Activated CD4-positive, alpha-beta T cell treated with anti-CD3 and anti-CD28 coated beads, Interleukin-2, Interleukin-4, amounts not matched to agents 100 ng/mL and 50 ng/mL, durations not matched to agents 16 hours and 8 hours (primary cell): ENCODE measurements around the gene NRIP3.

Source experiments
- DNase-seq: peaks from one replicate; pipeline ENCODE4 v3.0.0-alpha.2; 2020; ENCODE audit warnings: low spot score

The NRIP3 gene

DNA sequence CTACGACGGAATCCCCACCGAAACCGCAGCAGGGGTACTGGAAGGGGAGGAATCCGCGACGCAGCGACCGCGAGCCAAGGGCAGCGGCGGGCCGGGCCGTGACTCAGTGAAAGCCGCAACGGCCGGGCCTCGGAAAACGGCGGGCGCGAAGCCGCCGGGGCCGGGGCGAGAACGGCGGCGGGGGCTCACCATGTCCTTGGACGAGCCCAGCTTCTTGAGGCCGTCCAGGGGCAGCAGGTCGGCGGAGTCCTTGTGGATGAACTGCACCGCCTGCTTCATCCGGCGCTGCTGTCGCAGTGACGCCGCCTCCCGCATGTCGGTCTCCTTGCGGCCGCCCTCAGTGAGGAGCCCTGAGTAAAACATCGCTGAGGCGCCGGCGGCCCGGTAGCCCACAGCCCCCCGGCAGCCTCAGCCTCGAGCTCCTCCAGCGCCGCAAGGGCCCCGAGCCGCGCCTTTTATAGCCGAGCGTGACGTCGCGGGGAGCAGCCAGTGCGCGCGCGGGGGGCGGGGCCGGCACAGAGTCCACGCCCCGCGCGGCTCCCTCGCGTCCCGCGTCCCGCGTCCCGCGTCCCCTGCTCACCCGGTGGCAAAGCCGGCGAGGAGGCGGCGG lies at the start of gene NRIP3:
Gene NRIP3 (minus strand): TSS at position 429 of the 610 bp plus-strand sequence. CDS start 66 bp downstream, at position 363.
- DNase-seq, result peak; percentile 53

DNA sequence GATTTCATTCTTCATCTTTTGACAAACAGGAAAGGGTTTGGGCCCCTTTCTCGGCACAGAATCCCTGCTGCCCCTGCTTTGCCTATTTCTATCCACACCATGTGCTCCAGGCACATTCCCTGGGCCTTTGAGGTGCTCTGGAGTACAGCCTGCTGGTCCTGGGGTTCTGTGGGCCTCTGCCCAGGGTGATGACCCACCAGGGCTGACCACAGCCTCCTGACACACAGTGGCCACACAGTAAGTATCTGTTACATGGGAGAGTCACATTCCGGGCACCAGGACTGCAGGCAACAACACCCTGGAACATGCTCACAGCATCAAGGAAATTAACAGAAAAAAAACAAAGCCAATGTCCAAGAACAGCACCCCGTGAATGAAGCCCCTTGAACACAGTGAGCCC lies 48.5 kb upstream of the NRIP3 start:
- no peak for DNase-seq

DNA sequence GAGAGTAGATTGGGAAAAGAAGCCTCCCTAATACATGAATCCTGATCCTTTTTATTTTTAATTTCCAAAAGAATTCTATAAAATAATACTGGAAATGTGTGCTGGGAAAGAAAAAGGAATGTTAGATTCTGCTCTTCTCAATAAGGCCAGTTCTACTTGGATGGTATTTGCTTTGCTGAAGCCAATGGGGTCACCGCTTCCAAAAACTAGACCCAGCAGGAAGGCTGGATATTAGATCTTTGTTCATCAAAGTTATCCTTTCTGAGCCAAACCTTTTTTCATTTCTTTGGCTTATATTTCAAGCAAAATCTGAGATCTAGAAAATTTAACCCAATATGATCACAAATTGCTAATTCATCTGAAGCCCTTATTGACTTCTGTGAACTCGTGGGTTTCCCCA lies 46.2 kb upstream of the NRIP3 start:
- DNase-seq, result no peak

DNA sequence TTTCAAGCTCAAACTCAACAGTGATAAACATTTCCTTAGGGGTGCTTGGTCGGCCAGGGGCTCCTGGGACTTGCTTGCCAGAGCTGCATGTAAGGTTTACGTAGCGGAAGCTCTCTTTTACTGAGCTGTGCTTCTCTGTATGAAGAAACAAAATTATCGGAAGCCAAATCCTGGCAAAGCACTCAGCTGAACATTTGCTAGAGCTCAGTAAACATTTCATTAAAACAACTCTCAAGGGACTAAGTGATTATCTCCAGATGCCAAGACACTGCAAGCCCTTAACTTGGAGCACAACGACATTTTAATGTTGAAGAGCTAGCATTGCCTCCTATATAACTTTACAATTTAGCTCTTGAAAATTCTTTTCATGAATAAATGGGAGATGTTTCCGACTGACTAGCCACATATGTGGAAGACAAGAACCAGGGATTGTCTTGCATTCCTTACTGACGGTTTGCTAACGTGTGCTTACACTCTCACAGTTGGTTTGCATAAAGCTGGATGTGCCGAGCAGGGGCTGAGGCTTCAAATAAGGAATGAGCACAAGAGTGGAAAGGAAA lies 44.2 kb upstream of the NRIP3 start:
- no peak for DNase-seq

DNA sequence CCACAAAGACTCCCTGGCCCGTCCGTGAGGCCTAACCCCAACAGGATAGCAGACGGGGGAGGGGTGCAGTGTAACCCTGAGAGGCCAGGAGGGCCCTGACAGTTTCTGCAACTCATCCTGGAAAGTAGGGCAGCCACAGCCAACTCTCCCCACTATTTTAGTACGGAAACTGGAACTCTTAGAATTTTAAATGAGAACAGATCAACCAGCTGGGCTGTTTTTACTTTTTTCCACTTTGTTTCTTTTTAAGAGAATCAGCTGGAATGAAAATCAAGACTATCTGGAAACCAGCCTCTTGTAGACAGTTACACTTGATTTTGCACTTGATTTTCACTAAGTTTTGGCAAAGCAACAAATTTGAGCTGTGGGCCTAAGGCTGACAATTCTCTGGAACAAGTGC lies 42.7 kb upstream of the NRIP3 start:
- no peak for DNase-seq

DNA sequence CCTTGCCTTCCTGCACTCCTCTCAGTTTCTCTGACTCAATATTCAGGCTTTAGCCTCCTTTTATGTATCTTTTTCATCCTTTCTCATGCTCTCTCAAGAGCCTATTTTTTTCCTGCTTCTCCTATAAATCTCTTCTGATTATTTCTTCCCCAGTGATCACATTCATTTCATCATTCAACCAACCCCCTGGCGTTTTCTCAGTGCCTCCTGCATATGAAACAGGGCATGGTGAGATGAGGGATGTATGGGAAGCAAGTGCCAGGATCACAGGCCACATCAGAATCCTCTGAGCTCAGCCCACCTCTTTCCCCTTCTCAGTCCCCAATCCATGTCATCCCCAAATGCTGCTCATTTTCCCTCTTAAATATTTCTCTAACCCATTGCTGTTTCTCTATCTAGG lies 38.7 kb upstream of the NRIP3 start:
- DNase-seq, result no peak

DNA sequence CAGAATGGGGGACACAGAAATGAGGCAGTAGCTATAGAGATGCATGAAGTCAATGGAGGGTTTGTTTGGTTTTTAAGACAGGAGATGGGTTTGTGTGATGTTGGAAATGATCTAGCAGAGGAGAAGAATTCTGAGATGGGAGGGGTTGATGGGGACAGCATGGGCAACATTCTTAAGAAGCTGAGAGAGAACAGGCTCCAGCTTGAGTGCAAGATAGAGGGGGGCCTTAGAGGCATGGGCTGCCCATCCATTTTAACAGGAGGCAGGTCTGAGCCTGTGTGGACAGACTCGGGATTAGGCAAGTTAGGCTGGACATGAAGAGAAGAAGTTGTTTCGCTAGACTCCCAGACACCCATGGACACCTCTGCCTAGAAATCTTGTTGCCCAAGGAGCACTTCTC lies 37.9 kb upstream of the NRIP3 start:
- no peak for DNase-seq

DNA sequence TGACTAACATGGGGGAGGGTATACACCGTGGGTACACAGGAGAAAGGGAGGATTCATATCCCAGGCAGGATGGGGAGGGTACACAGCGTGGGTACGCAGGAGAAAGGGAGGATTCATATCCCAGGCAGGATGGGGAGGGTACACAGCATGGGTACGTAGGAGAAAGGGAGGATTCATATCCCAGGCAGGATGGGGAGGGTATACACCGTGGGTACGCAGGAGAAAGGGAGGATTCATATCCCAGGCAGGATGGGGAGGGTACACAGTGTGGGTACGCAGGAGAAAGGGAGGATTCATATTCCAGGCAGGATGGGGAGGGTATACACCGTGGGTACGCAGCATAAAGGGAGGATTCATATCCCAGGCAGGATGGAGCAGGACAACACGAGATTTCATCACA lies 36.6 kb upstream of the NRIP3 start:
- no peak for DNase-seq

DNA sequence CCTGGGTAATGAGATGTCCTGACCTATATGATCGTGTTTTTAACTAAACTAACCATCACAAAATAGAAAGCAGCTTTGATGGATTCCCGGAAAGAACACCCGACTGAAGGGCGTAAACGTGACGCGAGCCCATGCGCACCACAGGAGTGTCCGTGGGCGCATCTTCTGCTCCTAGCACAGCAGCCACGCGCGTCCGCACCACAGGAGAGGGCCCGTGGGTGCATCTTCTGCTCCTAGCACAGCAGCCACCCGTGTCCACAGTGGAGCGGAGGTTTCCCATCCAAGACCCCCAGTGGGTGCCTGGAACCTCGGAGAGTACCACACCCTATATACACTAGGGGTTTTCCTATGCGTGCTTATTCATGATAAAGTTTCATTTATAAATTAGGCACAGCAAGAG lies 36.1 kb upstream of the NRIP3 start:
- no peak for DNase-seq

DNA sequence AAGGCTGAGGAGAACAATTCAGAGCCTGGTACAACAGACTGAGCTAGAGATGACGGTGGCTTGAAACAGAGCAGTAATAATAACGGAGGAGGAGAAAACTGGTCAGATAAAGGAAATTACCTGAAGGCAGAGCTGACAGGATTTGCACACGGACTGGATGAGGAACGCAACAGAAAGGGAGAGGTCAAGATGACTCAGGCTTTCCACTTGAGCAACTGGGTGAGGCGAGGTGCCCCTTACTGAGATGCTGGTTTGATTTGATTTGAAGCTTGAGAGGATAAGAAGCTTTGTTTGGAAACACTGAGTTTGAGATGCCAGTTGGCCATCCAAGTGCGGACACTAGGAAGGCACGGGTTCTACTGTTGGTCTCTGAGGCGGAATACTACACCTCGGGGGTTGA lies 35.4 kb upstream of the NRIP3 start:
- DNase-seq, result no peak

DNA sequence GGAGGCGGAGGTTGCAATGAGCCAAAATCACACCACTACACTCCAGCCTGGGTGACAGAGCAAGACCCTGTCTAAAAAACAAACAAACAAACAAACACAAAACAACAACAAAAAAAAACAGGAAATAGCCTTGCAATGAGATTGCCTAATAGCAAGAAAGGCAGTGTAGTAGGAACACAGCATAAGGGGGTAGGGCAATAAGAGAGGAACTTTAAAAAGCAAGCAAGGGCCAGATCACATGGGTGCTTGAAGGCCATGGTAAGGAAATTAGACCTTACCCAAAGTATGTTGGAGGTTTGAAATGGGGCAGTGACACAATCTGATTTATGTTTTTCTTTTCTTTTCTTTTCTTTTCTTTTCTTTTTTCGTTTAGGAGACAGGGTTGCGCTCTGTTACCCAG lies 34.7 kb upstream of the NRIP3 start:
- no peak for DNase-seq

DNA sequence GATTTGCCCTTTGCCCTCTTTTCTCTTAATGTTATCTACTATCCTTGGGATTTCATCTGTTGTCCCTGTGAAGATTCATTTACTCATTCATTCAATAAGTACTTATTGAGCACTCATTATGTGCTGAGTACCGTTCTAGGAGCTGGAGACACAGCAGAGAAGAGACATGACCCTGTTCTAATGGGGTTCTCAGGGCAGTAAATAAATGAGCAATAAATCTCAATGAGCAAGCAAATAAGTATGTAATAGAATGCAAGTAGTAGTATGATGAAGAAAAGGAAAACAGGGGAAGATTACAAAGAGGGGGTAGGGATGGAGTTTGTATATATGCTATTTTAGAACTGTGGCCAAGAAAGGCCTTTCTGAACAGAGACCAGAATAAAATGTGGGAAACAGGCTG lies 34.2 kb upstream of the NRIP3 start:
- DNase-seq, result no peak

DNA sequence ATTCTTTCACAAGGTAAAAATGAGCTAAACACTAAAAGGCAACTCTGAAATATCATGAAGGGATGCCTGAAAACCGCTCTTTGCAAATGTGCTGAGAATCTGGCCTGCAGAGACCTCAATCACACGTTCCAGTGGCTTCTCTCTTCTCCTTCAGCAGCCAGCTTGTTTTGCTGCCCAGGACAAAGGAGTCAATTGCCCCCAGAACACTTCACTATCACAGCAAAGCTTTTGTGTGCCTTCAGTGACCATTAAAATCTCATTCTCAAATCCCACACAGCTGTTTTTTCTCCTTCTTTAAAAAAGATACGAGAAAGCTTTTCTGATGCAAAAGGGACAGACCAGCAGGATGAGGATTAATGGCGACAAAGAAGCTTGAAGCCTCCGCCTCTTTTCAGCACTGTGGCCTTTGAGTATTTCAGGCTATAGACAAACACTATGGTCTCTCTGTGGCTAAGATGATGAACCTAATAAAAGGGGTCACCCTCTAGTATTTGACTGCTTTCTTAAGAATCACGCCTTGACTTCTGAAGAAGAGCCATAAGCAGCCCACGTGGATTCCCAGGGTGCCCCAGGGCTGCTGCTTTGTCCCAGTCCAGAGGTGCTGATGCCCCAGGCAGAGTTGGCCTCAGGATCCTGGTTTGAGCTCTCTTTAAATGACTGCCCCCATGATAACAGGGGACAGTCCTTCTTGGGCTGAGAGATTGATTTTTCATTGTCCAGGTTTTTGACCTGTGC lies 33.4 kb upstream of the NRIP3 start:
- DNase-seq, result no peak

DNA sequence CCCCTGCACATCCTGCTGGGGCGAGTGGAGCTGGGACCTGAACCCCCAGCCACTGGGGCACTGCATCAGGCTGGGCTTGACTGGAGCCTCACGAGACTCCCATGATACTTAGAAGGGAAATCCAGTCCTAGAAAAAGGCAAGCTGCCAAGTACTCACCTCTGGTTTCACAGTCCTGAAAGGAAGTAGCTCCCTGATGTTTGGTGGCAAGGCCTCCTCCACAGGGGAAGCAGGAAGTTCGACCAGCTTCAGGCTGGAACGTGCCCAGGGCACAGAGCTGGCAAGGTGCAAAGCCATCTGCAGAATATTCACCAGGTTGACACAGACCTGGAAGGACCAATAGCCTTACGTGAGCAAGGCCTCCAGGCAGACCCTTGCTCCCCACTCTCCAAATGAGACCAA lies 26.8 kb upstream of the NRIP3 start:
- no peak for DNase-seq

DNA sequence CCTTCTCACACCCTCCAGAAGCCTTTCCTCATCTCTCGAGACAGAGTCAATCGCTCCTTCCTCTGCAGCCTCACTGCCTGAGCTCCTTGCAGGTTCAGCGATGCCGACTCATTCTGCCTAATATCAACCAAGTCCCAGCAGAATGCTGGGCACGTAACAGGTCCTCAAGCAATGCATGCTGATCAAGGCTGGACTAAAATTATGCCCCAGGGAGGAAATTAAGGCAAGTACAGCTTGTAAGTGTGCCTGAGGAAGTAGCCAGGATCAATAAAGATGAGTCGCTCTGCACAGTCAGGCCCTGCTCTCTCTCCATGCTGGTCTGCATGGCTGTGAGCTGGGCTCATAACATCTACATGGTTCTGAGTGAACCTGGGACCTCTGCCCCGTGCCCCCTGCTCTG lies 25.6 kb upstream of the NRIP3 start:
- no peak for DNase-seq

DNA sequence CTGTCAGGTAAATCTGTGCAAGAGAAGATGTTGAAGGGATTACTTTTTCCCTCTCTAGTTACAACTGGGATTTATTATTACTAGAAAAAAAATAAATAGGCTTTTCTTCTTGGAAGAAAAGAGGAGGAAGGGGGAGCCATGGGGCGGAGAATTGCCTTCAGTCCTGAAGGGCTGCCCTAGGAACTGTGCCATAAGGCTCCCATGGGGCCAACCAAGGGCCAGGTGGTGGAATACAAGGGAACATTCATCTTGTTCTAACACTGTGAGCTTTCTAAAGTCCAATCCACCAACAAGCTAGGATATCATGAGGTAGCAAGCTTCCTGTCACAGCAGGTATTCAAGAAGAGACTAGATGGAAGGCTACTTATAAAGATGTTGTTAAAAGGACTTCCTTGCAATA lies 24.8 kb upstream of the NRIP3 start:
- DNase-seq, result no peak

DNA sequence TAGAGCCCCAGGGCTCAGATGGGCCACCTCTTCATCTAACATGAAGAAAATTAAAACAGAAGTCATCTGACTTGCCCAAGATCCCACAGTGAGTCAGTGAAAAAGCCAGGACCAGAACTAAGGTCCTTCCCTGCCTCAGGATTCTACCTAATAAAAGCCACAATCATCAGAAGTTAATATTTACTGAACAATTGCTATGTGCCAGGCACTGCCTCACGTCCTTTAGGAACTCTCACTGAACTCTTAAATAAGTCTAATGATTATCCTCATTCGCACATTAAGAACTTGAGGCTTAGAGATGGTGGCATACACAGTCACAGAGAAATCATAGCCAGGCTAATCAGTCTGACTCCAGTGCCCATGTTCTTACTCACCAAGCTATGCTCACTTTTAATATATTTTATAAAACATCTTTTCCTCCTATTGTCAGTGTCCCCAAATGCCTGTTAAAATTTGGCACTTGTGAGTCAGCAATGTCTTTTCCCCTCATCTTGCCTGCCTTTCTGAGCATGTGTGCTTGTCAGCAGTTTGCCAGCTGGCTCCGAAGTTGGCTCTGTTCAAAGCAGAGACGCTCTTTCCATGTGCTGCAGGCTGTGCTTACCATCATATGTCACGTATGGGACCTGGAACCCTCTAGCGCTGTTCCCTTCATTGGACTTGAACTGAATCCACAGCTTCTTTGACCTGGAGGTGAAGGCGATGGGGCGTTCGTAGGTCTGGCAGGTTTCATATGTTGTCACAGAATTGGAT lies 21.5 kb upstream of the NRIP3 start:
- DNase-seq, result no peak

DNA sequence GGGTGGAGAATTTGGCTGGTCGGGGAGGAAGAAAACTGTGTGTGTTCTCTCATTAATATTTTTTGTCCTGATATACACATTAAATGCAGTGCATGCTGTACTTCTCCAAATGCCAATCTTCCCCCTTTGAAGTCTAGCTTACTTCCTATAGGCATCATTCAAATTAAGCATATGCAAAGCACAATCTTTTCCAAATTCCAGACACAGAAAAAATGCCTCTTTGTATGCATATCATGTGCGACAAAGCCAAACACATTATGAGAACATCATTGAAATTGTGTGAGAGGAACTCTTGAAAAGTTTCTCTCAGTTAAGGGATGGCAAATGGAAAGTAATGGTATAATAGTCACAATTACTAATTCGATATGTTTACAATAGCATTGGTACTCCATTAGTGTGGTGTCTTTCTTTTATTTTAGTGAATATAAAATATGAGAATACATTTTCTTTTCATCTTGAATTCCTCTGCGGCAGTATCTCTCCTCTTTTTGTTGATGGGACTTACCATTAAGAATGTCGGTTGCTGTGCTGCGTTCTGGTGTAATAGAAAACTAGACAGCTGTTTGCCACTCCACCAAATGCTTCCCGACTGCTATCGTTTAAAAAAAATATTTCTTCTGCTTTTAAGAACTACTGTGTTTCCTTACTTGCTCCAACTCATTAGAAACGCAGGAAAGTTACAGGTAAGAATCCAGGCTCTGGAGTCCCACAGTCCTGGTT lies 19.3 kb upstream of the NRIP3 start:
- no peak for DNase-seq

DNA sequence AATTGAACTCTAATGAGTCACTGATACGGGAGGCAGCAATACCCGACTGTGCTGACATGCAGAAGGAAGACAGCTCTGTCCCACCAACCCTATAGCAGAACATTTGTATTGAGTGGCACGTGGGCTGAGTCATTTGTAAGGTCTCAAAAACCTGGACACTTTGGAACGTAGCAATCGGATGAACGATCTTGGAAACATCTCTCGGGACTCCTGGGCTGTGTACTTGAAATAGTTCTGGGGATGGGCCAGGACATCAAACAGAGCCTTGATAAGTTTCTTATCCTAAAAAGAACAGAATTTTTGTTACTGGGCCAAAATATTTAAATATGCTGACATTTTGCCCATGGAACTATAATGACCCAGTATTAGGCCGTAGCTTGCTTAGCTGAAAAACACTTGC lies 17.1 kb upstream of the NRIP3 start:
- no peak for DNase-seq

DNA sequence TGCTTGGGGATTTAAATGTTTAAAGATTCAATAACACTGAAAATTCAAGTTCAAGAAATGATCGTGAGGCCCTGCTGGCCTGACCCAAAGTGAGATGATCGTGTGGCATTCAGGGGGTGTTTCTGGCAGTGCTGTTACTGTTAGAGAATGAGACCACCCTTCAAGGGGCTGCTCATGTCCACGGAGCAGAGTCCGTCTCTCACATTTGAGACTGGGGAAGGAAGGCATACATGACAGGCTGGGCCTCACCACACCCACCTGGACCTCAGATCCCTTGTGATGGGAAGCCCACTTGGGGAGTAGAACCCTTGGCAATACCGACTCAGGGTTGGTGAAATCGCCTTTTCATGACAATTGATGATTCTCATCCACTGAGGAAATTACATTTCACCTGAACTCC lies 16.1 kb upstream of the NRIP3 start:
- DNase-seq, result no peak

DNA sequence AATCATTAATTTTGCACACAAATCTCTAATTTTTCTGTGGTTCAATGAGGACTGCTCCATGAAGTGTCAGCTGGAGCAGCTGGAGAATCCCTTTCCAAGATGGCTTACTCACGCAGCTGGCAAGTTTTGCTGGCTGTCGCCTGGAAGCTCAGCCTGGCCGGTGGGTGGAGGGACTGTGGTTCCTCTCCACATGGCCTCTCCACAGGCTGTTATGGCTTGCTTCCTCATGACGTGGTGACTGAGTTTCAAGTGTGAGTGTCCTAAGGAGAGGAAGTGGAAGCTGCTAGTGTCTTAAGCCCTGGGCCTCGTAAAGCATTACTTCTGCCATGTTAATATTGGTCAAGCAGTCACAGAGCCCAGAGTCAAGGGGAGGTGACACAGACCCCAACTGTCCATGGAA lies 14.0 kb upstream of the NRIP3 start:
- DNase-seq, result no peak

DNA sequence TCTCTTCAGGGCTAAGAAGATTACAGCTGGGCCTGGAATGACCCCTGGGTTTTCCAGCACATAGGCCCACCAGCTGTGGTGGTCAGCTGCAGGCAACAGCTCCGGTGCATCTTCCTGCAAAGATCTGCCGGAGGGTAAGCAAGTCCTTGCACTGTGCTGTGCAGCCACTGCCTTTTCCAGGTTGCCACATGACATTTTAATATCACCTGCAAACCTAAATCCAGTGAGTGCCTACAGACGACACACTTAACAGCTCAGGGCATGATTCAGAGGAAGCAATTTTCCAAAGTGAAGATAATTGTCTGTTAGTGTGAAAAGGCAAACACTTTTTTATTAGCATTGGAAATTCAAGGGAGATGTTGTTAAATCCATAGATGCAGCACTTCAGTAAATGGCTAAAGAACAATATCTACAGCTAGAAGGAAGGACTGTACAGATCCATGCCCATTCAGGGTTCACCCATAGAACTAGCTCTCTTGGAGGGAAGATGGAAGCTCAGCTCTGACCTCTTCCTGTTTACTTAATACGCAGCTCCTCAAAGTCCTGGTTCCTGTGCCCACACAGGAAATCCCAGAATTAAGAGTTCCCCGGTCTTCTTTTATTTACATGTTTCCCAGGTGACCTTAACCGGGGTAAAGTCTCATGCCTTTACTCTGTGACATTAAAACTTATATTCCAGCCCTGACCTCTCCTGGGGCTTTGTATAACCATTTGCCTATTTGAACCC lies 13.3 kb upstream of the NRIP3 start:
- no peak for DNase-seq
